Ectodermal cell (in vitro differentiated cells): ENCODE results near the gene SRPRA.
A peak's percentile ranks its signal among the peaks of the same experiment; 100 is the strongest.

Experiments
- H3K27ac ChIP-seq: 2 replicates; pipeline ENCODE4 v1.7.0; 2013; ENCODE audit warnings: mild to moderate bottlenecking, low read depth, low read length; ENCODE audit not compliant: insufficient read depth, poor library complexity, severe bottlenecking
- H3K27me3 ChIP-seq: 2 replicates; pipeline ENCODE4 v1.7.0; 2013; ENCODE audit warnings: mild to moderate bottlenecking, low read length; ENCODE audit not compliant: insufficient read depth, control insufficient read depth, poor library complexity, severe bottlenecking
- H3K36me3 ChIP-seq: one replicate; pipeline ENCODE4 v1.7.0; 2013; ENCODE audit warnings: low read length; ENCODE audit not compliant: control insufficient read depth, insufficient read depth
- H3K4me1 ChIP-seq: one replicate; pipeline ENCODE4 v1.7.0; 2013; ENCODE audit warnings: low read length; ENCODE audit not compliant: control insufficient read depth, insufficient read depth
- H3K4me3 ChIP-seq: 2 replicates; pipeline ENCODE4 v1.7.0; 2013; ENCODE audit warnings: low read depth, low read length, control low read depth; ENCODE audit not compliant: insufficient read depth
- H3K9me3 ChIP-seq: 2 replicates; pipeline ENCODE4 v1.7.0; 2013; ENCODE audit warnings: mild to moderate bottlenecking, low read length, moderate library complexity; ENCODE audit not compliant: control insufficient read depth
- WGBS, 2 experiments: methylation state at CpG; one replicate each; pipeline ENCODE4 v1.1.7; 2013; ENCODE audit warnings: missing lambda C conversion rate in 2 of 2; 5-methylcytosine and 5-hydroxymethylcytosine counted together

Gene SRPRA

GRCh38 chr11:126284829-126285228, 16.1 kb upstream of the SRPRA start:
- WGBS, 2 experiments: 96 to 97% methylated on average over 6 of the region's 6 CpGs
- no peaks in the 10 kb centered on the region for H3K9me3 ChIP-seq

GRCh38 chr11:126282736-126283591, 14.3 kb upstream of the SRPRA start, which contains the start of gene TIRAP:
TSS of gene TIRAP (plus strand) at chr11:126283093. CDS start at chr11:126290895, 7,802 bp downstream.
- WGBS, 2 experiments: 1% methylated on average over 81 to 82 of the region's 82 CpGs
- Histone ChIP-seq H3K27me3 (peaks cover 10% of the 10 kb centered on the region), H3K4me1 (no peaks in the 10 kb centered on the region), H3K9me3 (no peaks in the 10 kb centered on the region), H3K27ac (peak within 1 kb of the TSS; percentile 16), H3K4me3 (peak within 1 kb of the TSS; percentile 65), H3K36me3 (no peaks in the 10 kb centered on the region)

More at GRCh38 chr11:126284829-126285228, 16.1 kb upstream of the SRPRA start:
- Histone ChIP-seq H3K27ac (no peak overlapping the region), H3K4me1 (no peaks in the 10 kb centered on the region), H3K36me3 (no peaks in the 10 kb centered on the region), H3K27me3 (peaks cover 10% of the 10 kb centered on the region), H3K4me3 (no peak overlapping the region)

- peak overlapping the region; percentile 65 for H3K4me3 ChIP-seq
- no peak overlapping the region for H3K27ac ChIP-seq
- no peaks in the 10 kb centered on the region for H3K9me3 ChIP-seq
- H3K36me3 ChIP-seq: peaks cover 2% of the 10 kb centered on the region
- H3K27me3 ChIP-seq: peaks cover 10% of the 10 kb centered on the region
- no peaks in the 10 kb centered on the region for H3K4me1 ChIP-seq
- WGBS, 2 experiments: 14 to 15% methylated on average over 14 to 15 of the region's 15 CpGs
Observed at GRCh38 chr11:126282361-126282735, 13.7 kb upstream of the SRPRA start.

- Histone ChIP-seq H3K4me1 (no peaks in the 10 kb centered on the region), H3K36me3 (peaks cover 2% of the 10 kb centered on the region), H3K27ac (no peak overlapping the region), H3K9me3 (no peaks in the 10 kb centered on the region), H3K27me3 (peaks cover 10% of the 10 kb centered on the region), H3K4me3 (no peak overlapping the region)
- 92 to 94% methylated on average over 10 of the region's 10 CpGs for WGBS, 2 experiments
Observed at GRCh38 chr11:126281666-126282175, 13.0 kb upstream of the SRPRA start.

- Histone ChIP-seq H3K27ac (no peak overlapping the region), H3K9me3 (no peaks in the 10 kb centered on the region), H3K27me3 (peaks cover 10% of the 10 kb centered on the region), H3K36me3 (peaks cover 2% of the 10 kb centered on the region), H3K4me1 (no peaks in the 10 kb centered on the region), H3K4me3 (no peak overlapping the region)
- WGBS, 2 experiments: 93% methylated on average over 6 of the region's 6 CpGs
Observed at GRCh38 chr11:126281245-126281644, 12.6 kb upstream of the SRPRA start.

- Histone ChIP-seq H3K4me3 (no peak overlapping the region), H3K4me1 (no peaks in the 10 kb centered on the region), H3K9me3 (no peaks in the 10 kb centered on the region), H3K27me3 (peaks cover 10% of the 10 kb centered on the region), H3K36me3 (peaks cover 6% of the 10 kb centered on the region), H3K27ac (no peak overlapping the region)
- 90% methylated on average over 5 of the region's 5 CpGs for WGBS, 2 experiments
Observed at GRCh38 chr11:126280595-126280994, 11.9 kb upstream of the SRPRA start.

GRCh38 chr11:126279191-126279590, 10.5 kb upstream of the SRPRA start:
- 87 to 89% methylated on average over 8 of the region's 8 CpGs for WGBS, 2 experiments
- H3K4me1 ChIP-seq: no peaks in the 10 kb centered on the region
- no peak overlapping the region for H3K27ac ChIP-seq
- no peak overlapping the region for H3K4me3 ChIP-seq
- H3K27me3 ChIP-seq: peaks cover 10% of the 10 kb centered on the region
- H3K36me3 ChIP-seq: peaks cover 16% of the 10 kb centered on the region
- no peaks in the 10 kb centered on the region for H3K9me3 ChIP-seq

GRCh38 chr11:126277780-126278179, 9.1 kb upstream of the SRPRA start:
- H3K27me3 ChIP-seq: no peaks in the 10 kb centered on the region
- H3K36me3 ChIP-seq: peaks cover 26% of the 10 kb centered on the region
- no peak overlapping the region for H3K4me3 ChIP-seq
- 95 to 98% methylated on average over 4 of the region's 4 CpGs for WGBS, 2 experiments
- no peak overlapping the region for H3K27ac ChIP-seq
- no peaks in the 10 kb centered on the region for H3K4me1 ChIP-seq
- H3K9me3 ChIP-seq: no peaks in the 10 kb centered on the region

- Histone ChIP-seq H3K36me3 (peaks cover 26% of the 10 kb centered on the region), H3K4me1 (no peaks in the 10 kb centered on the region), H3K27me3 (no peaks in the 10 kb centered on the region), H3K27ac (no peak overlapping the region), H3K9me3 (no peaks in the 10 kb centered on the region), H3K4me3 (no peak overlapping the region)
- 94 to 96% methylated on average over 11 of the region's 11 CpGs for WGBS, 2 experiments
Observed at GRCh38 chr11:126277322-126277721, 8.6 kb upstream of the SRPRA start.

GRCh38 chr11:126268361-126268707, 361 bp downstream of the SRPRA start:
- no peaks in the 10 kb centered on the region for H3K27me3 ChIP-seq
- peak overlapping the region; percentile 99 for H3K4me3 ChIP-seq
- WGBS, 2 experiments: 1% methylated on average over 23 of the region's 23 CpGs
- no peaks in the 10 kb centered on the region for H3K9me3 ChIP-seq
- peak overlapping the region; percentile 83 for H3K27ac ChIP-seq
- H3K4me1 ChIP-seq: peaks cover 11% of the 10 kb centered on the region
- H3K36me3 ChIP-seq: peaks cover 42% of the 10 kb centered on the region
